Stimulated activated CD4-positive, alpha-beta T cell treated with anti-CD3 and anti-CD28 coated beads, Interleukin-2, amount 100 ng/mL, for 48 hours (primary cell): ENCODE data around the gene HAGH.
"Not testable (repeated sequence)": the region's sequence is repeated elsewhere in the genome, so short reads cannot be mapped to it uniquely, and the experiment has no call there.

Source experiments
- DNase-seq, 2 donors: peaks; one replicate each; pipeline ENCODE4 v3.0.0-alpha.2; 2020

The HAGH gene

DNA sequence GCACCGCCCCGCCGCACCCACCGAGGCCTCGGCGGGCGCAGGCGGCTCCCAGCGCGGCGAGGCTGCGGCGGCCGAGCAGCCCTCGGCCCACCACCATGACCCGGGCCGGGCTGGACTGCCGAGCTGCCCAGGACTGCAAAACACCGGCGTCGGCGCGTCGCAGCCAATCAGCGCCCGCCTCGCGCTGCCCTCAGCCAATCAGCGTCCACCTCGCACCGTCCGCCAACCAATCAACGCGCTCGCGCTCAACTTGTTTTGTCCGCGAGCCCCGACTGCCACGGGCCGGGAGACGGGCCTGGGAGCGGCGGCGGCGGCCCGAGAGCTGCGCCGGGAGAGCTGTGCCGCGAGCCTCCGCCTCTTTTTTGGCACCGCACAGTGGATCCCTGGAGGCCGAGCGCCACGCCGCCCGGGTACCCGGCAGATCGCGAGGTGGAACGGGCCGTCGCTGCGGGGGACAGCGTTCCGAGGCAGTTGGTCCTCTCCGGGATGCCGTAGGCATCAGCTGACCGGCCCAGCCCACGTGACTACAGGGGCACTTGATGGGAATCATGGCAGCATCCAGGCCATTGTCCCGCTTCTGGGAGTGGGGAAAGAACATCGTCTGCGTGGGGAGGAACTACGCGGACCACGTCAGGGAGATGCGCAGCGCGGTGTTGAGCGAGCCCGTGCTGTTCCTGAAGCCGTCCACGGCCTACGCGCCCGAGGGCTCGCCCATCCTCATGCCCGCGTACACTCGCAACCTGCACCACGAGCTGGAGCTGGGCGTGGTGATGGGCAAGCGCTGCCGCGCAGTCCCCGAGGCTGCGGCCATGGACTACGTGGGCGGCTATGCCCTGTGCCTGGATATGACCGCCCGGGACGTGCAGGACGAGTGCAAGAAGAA, at the start of gene HAGH, which contains the start of gene FAHD1:
Gene HAGH (minus strand): TSS at position 135 of the 883 bp plus-strand sequence. CDS start 38 bp downstream, at position 97.
Gene FAHD1 (plus strand): TSS at position 516 of the 883 bp plus-strand sequence. CDS start 33 bp downstream, at position 549.
- DNase-seq, result peak; percentile 86

DNA sequence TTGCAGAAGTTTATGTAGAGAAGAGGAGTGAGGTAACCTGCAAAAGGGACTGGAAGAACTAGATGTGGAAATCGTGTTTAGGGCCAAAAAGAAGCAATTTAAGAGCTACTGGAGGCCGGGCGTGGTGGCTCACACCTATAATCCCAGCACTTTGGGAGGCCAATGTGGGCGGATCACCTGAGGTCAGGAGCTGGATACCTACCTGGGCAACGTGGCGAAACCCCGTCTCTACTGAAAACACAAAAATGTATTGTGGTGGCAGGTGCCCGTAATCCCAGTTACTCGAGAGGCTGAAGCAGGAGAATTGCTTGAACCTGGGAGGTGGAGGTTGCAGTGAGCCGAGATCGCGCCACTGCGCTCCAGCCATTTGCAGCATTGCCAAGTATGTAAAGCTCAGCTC, 49.4 kb upstream of the HAGH start:
- not testable (repeated sequence) for DNase-seq

DNA sequence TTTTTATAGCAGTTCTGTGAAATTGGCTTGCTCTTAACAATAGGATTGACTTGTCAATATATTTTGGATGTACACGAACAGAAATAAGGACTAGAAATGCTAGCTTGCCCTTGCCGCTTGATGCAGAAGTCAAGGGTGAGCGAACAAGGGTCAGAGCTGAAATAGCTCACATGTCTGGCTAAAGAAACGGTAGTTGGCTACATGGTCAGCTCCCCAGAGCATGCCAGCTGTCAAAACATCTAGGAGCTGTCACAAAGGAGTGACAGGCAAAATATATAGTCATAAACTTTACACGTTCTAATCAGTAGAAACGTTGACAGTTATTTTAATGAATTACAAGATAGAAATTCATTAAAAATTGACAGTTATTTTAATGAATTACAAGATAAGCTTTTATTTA, 48.2 kb upstream of the HAGH start:
- no peak for DNase-seq

DNA sequence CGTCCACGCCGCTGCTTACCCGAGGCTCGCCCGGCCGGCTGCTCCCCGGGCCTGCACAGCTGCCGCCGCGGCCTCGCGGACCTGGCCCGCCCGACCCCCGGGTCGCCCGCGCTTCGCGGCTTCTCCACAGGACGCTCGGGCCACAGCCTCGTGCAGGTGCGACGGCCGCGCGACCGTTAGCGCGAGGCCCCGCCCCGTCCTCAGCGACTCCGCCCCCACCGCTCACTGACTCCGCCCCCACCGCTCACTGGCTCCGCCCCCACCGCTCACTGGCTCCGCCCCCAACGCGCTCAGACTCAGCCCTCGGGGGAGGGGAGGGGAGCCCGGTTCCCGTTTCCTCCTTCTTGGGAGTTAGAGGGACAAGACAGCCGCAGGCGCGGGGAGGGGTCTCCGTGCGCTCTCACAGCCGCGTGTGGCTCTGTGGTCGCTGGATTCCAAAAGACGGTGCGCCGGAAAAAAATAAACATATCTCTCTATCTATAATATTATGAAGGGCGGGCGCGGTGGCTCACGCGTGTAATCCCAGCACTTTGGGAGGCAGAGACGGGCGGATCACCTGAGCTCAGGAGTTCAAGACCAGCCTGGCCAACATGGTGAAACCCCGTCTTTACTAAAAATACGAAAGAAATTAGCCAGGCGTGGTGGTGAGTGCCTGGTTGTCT, 45.5 kb upstream of the HAGH start, which contains the start of gene MEIOB:
Gene MEIOB (minus strand): TSS at position 191 of the 662 bp plus-strand sequence. CDS start 3,989 bp downstream, outside the sequence.
- DNase-seq, result peak; percentile 29 to 63

DNA sequence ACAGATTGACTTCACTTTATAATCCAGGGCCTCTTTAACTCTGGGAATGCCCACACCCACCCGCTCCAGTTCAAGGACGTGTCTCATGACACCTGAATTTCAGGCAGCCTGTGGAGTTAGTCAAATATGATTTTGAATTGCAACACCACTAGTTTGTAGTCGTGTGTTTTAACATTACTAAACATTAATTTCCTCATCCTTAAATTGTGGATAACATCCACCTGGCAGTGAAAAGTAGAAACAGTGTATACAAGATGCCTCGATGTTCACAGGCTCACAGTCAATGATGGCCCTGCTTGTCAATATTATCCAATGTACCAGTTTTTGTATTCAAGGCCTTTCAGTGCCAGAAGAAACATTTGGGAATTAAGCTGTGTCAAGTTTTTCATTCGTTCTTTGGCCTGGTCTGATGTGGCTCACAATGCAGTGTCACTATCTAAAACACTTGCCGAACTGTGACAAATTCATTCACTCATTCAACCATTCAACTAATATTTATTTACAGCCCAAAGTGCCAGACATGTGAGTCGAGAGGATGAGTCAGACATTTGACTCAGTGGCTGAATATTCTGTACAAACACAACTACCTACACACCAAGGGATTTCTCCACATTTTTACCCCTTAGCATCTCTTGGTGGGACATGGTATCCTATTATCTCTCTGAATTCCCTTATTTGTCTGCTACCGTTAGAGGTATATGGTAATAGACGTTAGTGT, 43.9 kb upstream of the HAGH start:
- DNase-seq, result no peak

DNA sequence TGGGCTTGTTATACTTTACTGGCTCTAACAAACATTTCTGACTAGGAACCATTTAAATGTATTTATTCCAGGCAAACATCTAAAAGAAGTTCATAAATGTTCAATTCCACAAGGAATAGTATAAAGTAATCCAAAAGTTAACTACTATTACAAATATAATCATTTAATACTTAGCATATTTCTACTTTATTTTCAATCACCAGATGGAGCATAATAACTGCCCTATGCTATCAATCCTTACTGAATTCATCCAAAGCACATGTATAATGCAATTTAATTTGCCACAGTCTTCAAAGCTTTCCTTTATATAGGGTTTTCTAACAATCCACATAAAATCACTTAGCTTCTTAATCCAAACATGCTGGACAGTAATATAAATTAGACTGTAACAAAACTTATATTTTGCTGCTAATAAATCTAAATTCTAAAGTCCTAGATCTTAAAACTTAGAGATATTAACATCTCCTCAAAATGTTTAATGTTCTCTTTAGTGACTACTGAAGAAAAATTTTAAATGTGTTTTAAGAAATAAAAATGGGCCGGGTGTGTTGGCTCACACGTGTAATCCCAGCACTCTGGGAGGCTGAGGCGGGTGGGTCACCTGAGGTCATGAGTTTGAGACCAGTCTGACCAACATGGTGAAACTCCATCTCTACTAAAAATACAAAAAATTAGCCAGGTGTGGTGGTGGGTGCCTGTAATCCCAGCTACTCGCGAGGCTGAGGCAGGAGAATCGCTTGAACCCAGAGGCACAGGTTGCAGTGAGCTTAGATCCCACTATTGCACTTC, 39.5 kb upstream of the HAGH start:
- no peak for DNase-seq

DNA sequence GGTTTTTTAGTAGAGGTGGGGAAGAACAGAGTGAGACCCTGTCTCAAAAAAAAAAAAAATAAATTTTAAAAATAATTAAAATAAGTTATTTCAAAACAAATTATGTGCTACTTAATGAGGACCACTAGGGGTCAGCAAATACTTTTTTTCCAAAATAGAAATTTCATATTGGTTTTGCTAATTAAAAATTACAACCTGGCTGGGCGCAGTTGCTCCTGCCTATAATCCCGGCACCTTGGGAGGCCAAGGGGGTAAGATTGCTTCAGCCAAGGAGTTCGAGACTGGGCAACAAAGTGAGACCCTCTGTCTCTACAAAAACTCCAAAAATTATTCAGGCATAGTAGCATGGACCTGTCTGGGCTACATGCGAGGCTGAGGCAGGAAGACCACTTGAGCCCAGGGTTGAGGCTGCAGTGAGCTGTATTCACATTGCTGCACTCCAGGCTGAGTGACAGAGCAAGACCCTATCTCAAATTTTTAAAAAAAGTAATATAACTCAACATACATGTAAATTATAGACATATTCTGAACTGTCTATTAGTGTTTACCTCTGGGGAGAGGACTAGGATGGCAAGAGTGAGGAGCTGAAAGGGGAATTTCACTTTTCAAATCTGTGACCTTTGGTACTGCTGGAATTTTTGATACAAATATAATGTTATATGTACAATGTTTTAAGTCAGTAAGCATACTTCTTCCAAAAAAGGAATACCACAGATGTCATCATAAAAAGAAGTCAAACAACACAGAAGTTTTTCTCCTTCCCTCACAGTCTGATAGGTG, 37.2 kb upstream of the HAGH start:
- no peak for DNase-seq

DNA sequence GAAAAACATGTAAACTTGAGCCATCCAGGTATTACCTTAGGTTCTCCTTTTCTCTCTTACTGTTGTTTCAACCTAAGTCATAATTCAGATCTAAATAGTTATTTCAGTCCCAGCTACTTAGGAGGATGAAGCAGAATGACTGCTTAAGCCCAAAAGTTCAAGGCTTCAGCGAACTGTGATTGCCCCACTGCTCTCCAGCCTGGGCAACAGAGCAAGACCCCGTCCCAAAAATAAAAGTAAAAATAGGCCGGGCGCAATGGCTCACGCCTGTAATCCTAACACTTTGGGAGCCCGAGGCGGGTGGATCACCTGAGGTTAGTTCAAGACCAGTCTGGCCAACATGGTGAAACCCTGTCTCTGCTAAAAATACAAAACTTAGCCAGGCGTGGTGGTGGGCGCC, 35.8 kb upstream of the HAGH start:
- DNase-seq, result no peak

DNA sequence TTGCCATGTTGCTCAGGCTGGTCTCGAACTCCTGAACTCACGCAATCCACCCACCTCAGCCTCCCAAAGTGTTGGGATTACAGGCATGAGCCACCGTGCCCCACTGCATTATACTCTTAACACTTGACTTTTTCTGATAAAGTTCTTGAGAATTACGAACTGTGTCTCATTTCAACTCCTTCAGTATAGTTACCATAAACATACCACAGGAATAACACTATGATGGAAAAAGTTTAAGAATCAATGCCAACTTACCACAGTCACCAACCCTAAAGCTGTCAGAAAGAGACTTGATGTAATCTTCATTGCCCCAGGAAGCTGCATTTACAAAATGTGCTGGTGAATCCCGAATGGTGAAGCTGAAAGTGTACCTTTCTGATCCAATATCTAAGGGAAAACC, 35.1 kb upstream of the HAGH start:
- DNase-seq, result no peak

DNA sequence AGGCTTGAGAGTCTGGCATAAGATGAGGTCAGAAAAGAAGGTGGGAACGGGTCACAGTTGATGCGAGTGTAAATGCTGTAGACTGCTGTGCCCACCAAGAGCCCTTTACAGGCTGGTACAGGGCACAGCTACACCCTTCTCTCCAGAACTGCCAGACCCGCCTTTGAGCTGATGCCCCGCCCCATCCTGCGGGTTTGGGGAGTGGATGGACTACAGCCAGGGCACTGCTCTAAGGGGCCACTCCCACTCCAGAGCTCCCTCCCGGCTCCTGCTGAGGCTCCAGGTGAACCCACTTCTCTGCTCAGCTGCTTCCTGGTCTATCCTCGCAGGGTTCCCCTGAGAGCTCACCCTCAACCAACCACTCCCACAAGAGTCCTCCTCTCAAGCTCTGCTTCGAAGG, 33.0 kb upstream of the HAGH start:
- DNase-seq, result no peak

DNA sequence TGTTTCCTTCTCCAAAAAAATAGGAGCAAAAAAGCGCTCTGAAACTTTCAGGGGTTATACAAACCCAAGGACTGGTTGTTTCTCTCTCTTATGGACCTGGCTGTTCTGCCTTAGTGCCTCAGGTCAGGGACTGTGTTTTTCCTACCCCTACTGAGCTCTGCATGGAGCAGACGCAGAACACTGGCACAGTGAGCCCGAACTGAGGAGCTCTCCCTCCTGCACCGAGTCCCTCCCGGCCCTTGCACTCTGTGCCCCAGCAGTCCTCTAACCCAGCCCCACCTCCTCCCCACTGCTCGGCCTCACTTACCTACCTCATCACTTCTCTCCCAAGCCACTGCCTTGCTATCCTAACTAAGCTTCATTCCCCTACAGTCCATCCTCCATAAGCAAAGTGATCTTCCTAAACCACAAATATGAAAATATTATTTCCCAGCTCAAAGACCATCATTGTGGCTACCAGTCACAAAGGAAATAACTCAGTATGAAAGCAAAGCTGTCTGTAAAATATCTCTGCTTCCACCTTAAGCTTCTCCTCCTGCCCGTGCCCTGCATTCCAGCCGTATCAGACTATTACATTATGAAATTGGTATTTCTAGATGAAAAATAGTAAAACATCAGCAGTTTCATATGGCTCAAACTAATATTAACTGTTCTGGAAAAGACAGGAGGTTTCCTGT, 31.7 kb upstream of the HAGH start:
- DNase-seq, result no peak

DNA sequence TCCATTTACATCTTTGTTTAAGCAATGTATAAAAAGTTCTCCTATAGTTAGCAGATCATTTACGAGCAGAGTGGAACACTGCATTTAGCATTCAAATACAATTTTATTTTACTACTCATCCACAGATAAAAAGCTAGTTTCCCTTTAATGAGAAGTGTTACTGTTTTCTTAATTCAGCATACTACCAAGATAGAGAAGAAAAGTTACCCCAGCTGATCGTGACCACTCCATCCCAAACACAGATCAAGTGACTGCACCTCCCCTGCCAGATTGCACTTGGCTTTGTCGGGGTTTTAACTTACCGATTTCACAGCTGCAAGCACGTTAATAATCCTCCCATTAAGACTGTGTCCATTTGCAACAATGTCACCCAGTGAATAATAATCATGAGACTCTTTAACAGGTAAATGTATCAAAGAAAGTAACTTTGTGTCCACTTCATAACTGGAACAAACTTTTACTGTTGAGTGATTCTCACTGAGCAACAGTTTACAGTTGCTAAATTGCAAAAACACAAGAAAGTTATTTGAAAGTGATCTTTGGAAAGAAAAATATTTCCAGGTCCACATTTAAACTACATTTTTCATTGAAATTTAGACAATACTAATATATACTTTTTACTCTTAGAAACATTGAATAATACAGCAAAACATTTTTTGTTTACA, 30.9 kb upstream of the HAGH start:
- no peak for DNase-seq

DNA sequence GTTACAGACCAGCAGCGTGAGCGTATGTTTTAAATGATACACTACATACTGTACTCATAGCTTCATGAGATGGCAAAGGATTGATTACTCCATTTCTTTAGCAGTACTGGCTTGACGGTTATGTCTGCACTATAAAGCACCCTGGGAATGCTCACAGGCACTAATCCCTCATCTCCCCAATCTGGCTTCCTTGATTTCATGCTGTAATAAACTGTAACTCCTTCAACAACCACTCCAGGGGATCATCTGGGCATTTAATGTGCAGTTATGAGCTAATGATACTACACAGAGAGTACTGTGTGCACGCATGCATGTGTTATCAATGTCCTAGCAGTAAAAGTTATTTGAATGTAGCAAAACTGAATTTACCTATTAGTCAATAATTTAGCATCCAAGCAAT, 25.2 kb upstream of the HAGH start:
- DNase-seq, result no peak

DNA sequence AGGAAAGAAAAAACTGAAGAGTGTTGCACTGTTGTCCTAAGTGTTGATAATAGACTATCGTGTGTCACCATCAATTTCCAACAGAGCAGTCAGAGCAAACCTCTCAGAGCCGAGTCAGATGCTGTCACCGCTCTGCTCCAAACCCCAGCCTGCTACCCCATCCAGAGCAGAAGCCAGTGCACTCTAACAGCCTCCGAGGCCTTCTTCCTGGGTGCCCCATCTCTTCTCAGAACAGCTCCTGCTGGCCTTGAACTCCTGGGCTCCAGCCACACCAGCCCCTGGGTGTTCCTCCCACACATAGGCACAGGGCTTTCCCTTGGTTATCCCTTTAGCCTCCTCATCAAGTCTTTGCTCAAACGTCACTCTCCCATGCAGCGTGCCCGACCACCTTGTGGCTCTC, 24.4 kb upstream of the HAGH start:
- DNase-seq, result no peak

DNA sequence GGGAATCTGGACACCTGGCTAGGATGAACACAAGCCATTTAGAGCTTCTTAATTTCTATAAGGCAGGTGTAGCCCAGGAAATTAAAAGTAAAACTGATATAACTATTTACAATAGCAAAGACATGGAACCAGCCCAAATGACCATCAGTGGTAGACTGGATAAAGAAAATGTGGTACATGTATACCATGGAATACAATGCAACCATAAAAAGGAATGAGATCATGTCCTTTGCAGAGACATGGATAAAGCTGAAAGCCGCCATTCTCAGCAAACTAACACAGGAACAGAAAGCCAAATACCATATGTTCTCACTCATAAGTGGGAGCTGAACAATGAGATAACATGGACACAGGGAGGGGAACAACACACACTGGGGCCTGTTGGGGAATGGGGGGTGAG, 19.8 kb upstream of the HAGH start:
- no peak for DNase-seq

DNA sequence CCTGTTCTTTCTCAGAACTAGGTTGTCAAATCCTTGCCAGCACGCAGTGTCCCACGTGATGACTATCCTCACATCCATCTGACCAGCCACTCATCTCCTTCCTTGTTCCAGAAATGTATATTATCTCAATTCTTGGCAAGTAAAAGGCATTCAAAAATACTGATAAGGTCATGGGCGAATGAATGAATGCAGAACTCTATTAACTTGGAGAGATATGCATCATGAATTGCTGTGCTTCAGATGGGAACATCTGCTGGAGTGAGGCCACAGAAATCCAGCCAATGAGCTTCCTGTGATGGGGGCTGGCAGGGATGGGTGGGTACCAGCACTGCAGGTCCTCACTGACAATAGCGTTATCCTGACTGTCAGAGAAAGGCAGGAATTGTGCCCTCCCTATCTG, 19.4 kb upstream of the HAGH start:
- DNase-seq, result no peak

DNA sequence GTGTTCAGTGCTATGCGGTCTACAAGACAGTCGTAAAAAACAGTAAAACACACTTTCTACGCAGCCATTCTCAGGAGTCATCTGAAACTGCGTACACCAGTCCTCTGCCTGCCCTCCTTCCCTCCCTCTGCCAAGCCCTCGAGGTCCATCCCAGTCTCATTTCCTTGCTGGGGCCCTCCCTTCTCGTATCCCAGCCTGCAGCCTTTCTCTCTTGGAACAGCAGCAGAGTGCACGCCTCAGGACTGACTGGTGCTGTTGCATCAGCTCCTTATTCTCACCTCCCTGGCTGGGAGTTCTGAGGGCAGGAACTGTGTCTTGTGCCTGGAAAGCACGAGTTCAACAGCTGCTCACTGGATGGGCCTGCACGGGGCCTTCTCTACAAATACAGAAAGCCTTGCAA, 12.9 kb upstream of the HAGH start:
- no peak for DNase-seq

DNA sequence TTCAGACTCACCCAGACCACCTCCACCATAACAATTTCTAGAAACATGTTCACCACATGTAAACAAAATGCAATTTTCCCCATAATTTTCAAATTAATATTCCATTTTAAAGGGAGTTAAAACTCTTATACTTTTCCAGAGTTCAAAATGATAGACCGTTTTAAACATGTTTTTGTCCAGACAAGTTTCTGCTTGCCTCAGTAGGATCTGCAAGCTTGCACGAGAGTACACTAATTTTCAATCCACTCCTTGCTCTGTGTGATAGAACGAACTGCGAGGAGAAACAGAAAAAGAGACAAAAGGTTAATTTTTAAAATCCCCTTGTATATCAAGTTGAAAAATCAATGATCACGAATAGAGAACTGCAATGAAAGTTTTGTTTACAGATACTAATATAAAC, 7.5 kb upstream of the HAGH start:
- DNase-seq, result no peak

DNA sequence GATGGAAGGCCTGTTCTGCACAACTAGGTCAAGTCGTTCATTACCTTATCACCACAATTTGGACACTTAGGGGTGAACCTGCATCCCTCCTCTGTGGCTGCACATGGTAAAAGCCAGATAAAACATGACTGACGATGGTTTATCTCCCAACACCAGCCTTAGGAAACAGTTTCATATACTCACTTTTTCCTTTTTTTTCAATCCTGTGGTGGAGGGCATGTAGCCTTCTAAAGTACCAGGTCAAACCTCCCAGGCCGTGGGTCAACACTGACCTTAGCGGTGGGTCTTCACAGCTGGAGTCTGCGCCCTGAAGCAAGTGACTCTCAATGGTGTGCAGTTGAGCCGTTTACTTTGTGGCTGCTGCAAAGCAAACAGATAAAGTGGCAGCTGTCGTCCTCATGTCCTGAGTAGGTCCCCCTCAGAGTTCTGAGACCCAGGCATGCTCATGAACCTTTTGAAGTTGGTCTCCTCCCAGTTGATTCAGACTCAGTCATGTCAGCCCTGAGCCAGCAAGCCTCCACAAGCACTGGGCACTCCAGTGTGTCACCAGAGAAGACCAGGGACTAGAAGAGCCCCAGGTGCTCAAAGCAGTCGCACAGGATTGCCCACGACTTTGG, 6.3 kb upstream of the HAGH start:
- no peak for DNase-seq
